HG03565 (cell line): ENCODE results near the gene HOXB7.

Experiments
- ATAC-seq: cut with Tn5 transposase; IDR thresholded peaks from one replicate; pipeline ENCODE4 v1.9.1; 2021; ENCODE audit warnings: mild to moderate bottlenecking, moderate library complexity; ENCODE audit not compliant: unreplicated experiment

HOXB7 gene

DNA sequence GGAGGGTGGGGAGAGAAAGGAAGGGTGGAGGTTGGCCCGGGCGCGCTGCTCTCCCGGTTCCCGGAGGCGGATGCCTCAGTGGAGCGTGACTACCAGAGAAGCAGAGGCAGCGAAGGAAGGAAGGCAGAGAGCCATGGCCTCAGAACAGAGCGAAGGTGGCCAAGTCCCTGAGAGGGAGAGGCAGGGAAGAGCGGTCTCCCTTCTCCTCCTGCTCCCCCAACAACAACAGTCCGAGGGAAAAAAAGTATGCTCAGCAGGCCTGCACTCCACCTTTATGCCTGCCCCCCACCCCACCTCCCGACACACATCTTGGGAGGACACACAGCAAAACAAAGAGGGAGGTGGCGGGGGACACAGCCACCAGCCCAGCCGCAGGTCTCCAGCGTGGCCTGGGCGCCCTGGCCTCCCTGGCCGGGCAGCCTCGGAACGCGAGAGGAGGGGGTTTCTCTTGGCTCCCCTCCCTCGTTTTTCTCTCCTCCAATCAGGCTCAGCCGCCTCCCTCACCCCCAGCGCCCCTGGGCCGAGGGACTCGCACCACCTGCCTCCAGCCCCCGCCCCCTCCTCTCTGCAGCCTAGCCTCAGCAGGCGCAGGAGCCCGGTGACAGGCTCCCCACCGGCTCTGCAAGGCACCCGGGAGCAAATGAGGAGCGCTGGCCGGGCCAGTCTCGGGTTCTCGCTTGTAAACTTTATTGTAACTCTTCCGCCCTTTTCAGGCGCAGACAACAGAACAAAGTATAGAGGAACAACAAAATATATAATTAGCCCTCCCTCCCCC lies 1.1 kb upstream of the HOXB7 start:
- no peak for ATAC-seq

DNA sequence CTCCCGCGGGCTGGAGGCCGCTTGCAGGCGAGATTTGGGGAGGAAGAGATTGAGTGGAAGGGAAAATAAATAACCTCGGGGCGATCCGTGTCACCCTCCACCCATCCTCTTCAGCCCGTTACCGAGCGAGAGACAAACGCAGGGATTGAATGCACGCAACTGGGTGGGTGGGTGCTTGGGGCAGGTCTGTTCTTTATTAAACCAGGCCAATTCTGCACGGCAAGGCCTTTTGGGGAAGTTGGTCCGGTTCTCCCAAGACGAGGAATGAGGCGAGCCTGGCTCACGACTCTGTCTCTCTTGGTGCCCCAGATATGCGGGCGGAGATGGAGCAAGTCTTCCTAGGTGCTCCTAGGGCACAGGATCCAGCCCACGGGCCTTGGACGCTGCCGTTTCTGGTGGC lies 396 bp upstream of the HOXB7 start:
- no peak for ATAC-seq

DNA sequence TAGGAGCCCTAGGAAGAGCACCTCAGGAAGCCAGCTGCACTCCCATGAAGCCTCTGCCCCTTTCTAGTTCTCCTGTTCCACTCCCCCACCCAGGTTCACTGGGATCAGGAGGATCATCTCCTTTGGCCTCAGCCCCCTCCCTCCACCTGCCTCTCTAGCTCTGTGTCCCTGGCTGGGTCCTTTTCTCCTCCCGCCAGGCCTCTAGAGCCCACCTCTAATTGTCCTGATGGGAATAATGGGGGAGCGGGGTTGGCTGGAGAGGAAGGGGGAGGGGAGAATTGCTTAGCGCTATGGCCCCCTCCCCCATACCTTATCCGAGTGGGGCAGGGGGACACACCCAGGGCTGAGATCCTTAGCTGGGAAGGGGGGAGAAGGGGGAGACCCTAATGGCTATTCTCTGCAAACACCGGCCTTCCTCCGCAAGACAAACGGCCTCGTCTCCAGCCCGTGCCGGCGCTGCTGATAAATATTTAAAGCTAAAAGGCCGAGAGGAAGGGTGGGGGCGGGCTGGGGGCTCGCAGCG lies 997 bp downstream of the HOXB7 start:
- ATAC-seq: no peak

DNA sequence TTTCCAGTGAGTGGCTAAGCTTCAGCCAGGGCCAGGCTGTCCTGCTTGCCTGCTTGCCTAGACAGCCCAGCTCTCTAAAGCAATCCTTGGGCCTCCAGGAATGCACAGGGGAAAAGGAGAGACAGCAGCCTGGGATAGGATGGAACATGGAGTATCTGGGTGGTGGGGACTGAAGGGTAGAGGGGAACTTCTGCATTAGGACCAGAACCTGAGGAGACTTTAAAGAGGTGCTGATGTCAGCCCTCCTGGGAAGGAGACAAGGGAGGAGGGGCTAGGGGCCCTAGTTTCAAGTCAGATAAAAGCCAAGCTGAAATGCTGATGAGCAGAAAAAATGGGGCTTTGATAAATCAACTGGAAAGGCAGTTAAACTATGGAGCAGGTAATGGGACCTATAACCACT lies 1.8 kb downstream of the HOXB7 start:
- ATAC-seq: no peak

DNA sequence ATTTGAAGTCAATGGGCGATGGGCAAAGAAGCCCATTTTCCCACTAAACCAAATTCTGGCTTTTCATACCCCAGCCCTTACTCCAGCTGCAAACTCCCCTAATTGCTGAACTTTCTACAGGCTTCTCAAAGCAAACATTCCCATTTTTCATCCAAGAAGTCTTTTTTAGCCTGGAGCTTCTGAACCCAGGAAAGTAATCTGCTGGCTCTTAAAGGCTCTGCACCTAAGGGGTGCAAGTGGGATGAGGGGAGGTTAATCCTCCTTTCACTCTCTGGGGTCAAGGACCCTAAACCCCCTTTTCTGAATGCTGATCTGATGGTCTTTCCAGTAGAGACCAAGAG lies 2.4 kb downstream of the HOXB7 start:
- ATAC-seq: no peak

DNA sequence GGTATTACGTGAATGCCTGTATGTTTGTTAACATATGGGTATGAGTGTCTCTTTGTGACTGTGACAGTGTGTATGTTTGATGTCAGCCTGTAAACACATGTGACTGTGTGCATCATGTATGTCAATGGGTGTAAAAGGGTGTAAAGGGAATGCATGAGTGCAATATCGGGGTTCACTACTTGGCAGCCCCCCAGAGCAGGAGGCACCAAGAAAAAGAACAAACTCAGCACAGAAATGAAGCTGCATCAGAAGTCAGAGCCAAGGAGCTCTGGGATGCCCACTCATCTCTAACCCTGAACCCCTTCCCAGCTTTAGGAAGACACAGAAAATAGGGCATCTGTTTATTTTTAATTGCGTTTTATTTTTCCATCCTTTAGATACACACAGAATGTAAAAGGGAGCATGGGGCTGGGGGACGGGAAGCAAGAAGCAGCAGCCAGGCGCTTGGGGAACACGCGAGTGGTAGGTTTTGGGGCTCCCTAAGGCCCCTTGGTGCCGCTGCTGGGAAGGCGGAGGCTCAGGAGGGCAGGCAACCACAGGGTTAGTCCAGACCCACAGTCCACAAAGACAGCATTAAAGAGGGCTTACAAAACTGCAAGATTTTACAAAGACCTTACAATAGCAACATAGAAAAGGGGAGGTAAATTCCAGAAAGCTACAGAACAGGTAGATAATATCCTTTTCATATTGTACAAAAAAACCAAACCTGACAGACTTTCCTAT lies 3.8 kb downstream of the HOXB7 start:
- ATAC-seq: no peak

DNA sequence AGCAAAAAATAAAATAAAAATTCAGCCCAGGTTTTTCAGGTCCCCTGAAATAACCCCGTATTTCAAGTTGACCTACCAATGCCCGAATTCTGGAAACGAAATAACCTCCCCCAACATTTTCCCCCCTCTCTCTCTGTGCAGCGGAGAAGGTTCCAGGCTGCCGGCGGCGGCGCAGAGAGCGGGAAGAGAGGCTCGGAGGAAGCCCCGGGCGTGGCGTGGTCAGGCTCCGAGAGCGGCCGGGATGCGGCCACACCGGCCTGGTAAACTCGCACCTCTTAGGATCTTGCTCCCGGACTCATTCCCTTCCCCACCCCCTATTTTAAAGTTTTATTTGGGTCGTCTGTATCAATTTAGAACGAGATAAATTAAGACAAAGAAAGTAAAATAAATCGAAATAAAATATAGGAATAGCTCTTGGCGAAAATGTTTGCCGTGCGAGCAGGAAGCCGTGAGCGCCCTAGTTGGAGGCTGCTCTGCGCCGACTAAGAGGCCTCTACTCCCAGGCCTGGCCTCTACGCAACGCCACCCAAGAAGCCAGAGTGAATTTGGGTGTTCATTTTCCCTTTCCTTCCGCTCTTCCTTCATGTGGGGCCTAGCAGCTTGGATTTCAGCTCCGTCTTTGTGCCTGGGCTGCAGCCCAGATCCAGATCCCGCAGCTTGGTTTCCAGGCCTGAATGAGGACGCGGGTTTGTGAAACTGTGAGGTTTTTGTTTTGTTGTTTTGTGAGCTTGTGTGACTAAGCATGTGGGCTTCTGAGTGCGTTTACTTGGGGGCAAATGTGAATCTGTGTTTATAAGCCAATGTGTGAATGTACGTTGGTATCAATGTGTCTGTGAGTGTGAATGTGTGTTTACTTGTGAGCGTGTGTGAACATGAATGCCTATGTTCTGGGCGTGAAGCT lies 4.6 kb downstream of the HOXB7 start:
- ATAC-seq: no peak

DNA sequence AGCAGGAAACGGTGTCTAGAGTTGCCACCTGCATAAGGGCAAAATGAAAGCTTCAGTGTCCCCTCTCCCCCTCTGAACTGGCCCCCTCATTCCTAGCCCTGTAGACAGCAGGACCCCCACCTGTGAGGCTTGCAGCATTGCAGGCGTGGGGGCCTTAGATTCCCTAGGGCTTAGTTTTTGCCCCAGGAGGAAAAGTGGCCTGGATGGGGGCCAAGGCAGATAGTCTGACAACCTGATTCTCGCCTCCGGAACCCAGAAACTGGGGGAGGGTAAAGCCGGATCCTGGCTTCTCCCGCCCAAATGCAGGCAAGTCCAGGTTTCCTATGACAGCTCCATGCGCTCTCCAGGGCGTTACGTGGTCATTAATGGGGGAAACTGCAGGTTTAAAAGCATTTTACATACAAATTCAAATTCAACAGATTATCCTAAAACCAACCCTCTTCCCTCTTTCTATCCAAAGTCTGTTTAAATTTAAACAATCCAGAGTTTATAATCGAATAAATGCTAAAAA lies 5.4 kb downstream of the HOXB7 start:
- no peak for ATAC-seq

DNA sequence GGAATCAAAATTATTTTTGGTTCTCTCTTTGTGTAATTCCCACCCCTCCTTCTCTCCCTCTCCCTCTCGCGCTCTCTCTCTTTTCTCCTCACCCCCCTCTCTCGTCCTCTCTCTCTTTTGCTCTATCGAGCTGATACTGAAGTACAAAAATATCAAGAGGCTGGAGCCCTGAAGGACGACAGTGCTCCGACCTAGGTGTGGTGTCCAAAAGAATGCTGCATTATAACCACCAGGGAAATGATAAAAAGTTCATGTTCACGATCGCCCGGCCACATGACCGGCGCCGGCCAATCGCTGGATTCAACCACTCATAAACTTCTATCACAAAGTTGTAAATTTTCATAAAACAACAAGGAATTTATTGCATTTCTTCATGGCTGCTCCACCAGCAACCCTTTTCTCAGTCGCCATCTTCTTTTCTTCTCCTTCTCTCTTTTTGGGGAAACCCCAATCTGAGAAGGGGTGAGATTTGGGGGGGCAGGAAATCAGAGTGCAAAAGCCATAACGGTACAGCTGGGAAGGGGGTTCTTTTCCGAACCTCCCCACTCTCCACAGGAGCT lies 6.0 kb downstream of the HOXB7 start, which contains the start of gene HOXB6:
TSS of gene HOXB6 (minus strand) at position 217 of the 560 bp plus-strand sequence. CDS start 6,836 bp downstream, outside the sequence.
- ATAC-seq: no peak

DNA sequence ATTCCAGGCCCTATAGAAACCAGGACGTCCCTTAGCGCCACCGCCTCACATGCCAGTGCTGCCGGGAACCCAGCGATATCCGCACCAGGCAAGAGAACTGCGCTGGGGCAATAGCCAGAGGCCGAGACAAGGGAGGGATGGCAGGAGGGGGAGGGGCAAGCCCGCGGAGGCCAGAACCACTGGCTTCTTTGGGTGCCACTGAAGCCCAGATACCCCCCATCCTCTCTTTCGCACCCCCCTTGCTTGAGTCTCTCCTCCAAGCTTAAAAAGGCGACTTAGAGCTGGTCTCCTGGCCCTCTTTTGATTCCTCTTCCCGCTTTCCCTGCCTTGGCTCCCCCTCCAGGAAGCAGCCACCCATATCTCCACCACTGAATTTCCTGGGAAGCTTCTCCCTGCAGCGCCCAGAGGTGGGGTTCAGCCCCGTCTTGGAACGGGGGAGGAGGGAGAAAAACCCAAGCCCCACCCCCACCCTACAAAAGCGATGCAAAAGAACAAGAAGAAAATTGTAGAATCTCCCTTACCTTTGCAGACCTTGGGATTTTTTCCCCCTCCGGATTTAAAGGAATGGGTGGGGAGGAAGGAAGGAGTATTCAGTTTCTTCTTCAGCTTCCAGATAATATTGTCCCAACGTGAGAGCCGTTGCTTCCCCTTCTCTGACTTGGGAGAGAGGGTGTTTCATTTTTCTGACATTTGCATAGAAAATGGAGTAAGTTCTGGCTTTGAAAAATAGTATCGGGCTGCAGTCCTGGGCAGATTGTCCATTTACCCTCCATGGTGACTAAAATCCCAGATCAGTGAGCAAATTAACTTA lies 6.7 kb downstream of the HOXB7 start:
- ATAC-seq: no peak

DNA sequence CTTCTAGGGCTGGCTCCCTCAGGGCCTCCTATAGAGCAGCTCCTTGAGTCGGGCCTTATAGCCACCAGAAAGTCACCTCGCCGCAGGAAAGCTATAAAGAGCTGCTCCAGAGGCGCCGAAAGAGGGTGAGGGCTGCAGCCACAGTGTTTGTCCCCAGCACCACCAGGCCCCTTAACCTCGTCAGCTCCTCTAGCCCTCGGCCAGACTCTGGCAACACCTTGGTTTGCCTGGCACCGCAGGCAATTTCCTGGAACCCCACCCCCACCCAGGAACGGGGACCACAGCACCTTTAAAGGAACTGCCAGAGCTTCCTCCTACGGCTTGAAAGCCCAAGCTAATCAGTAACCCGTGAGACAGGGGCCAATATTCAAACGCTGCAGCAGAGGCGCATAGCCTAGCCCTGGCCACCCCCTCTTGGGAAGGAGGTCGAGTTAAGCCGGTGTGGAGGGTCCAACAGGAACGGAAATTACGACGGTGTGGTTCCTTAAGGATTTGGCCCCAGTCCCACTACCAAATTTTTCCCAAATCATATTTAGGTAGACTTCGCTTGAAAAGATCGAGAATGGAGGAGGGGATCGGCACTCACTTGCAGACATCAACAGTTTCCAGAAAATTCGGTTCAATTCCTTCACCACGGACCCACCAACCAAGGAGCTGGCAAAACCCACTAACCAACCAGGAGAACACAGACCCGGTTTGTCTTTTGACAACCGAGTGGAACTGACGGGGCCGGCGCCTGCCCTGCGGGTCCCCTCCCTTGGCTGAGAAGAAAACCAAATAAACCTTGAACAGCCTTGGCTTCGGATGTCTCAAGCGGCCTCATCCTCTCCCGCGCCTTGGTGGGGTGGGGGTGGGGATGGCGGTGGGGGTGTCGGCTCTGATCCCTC lies 9.0 kb downstream of the HOXB7 start:
- no peak for ATAC-seq

DNA sequence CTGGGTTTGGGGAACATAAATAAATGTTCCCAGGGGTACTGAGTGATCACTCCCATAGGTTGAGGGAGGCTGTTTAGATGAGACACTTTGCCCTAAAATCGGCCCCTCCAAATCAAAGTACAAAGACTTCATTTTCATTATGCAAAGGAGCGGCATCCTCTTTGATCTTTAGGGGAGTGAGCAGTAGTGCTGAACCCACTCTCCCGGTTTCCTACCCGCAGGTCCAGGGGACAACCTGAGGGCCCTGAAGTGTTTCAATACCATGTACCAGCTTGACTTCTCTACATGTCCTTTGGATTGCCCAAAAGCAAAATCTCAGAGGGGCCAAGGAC lies 9.6 kb downstream of the HOXB7 start:
- ATAC-seq: no peak

DNA sequence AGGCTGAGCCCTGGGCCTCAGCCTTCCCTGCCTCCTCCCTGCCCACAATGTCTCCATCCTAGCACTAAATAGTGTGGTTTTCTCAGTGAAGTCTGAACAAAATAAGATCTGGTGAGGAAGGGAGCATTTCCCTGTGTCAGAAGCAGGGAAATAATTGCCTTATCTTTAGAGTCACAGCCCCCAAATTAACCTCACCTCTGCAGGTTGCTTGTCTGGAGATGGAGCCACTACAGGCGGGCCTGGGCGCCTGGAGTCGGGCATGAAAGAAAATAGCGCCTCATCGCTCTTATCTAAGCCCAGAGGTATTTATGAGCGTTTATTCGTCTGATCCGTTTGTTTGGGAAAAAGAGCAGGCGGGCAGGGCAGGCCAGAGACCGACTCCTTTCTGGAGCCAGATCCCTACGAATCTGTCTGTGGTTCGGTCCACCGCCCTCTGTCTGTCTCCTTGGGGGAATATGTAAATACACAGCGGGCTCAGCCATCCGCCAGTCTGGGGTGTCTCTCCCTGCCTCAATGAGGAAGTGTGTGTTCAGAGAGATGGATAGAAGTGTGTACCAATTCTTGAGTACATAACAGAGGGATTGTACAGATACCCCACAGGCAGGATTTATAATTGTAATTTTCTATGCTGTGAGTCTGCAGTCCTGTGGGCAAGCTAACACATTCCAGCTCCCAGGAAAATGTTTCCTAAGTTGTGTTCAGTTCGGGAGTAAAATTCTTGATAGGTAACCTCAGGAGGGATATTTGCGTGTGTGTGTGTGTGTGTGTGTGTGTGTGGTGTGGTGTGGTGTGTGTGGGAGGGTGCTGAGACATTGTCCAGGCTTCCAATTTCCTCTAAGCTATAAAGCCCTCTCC lies 10.3 kb downstream of the HOXB7 start:
- ATAC-seq: no peak

DNA sequence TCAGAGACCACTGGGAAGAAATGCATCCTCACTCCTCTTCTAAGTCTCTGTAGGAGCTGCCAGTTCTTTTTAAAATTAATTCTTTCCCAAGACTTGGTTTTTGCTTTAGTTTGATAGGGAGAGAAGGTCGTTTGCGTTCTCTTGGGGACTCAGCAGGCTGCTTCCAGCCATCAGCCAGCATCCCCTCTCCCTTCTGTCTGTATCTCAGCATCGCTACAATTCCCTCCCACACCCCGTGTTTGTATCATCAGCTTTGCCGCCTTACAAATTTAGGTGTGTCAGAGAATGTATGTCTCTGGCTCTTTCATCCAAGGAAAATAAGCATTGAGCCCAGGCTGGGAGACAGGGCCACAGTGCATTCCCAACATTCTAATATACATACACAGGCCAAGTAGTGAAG lies 11.5 kb downstream of the HOXB7 start:
- no peak for ATAC-seq

DNA sequence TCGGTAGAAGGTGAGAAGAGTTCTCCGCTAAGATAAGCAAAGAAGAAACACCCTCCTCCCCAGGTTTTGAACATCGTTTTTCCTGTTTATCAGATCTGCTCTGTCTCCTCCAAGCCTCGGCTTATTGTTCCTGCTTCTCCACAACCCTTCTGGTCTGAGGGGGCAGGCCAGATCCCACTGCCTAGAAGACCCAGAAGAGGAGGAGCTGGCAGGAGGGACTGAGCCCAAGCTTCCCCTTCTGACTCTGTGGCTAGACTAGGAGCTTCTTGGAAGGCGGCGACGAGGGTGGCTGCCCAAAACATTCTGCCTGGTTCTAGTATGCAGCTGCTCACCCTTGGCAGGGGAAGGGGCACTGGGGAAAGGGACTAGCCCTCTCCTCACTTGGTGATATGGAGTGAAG lies 12.1 kb downstream of the HOXB7 start:
- ATAC-seq: no peak

DNA sequence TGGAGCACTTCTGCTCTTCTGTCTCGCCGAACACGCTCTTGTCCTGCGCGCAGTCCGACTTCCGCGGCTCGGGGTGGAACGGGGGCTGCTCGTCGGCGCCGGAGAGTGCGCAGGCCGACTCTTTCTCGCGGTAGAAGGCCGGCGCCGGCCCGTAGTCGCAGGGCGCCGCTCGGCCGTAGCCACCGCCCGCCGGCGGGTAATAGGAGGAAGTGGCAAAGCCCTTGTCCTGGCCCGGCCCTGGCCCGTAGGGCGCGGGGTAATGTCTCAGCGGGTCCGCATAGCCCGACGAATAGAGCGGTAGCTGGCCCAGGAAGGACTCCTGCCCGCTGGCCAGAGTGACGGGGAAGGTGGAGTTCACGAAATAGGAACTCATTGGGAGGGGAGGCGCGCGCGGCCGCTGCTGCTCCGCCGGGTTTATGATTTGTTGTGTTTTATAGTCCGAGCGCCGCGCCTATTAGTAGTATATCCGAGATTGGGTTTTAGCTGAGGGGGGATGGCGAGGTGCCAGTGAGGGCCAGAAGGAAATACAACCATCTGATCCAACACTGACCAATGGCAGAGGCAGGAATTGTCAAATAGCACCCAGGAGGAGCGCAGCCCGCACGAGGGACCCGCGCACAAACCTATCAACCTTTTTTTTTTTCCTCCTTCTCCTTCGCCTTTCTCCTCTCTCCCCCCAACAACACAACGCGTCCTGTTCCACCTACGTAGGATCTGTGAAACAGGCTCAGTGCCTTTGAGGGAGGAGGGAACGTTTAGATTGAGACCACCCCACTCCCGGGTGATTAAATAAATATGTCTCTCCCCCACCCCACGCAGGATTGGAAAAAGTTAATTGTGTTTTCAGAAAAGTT lies 12.8 kb downstream of the HOXB7 start:
- ATAC-seq: no peak

DNA sequence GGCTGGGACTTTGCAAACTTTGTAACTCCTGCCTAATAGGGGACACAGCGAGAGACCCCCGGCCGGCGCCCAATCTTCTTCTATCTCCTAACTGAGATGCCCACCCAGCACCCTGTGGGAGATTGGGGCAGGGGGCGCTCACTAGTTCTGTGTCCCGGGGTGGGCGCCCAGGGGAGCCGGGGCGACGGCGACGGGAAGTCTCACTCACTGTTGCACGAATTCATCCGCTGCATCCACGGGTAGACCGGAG lies 13.4 kb downstream of the HOXB7 start:
- ATAC-seq: no peak
